ENCODE measurements around the gene CHI3L1. TPM values are rescaled to one million over a fixed set of nuclear protein-coding genes. Genes with fewer than 3 reads are reported as not detected.

Gene CHI3L1
- total RNA-seq, 1 donor from 2014 or later = not detected

DNA sequence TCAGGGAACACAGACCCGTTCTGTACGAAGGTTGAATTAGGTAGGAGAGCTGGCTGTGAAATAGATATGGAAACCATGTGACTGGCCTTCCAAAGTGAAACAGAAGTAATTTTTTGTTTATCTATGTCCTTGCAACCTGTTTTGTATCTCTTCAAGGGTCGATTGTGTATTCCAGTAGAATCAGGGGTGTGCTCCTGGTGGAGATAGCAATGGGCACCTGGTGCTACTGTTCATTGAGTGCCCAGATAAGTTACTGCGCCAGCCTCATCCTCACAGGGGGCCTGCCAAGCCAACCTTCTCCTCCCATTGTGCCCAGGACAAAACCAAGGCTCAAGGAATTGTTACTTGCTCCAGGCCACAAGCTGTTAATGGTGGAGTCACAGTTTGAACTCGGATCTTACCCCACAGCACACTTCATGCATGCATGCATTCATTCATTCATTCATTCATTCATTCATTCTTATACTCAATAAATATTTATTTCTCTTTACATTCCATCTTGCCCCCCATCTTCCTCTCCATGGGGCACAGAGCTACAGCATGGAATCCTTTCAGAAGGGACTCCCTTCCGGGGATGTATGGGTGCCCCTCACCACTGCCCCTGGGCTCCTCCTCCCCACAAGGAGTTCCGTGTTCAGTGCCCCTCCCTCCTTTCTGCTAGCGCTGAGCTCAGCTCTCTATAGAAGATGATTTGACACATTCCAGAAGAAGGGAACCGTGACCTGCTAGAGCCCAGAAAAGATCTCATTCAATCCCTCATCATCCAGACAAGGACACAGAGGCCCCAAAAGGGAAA is 34.9 kb downstream of the CHI3L1 start:
- DNase-seq (ENCODE audit: low read depth in 2 of 2) = no peak

DNA sequence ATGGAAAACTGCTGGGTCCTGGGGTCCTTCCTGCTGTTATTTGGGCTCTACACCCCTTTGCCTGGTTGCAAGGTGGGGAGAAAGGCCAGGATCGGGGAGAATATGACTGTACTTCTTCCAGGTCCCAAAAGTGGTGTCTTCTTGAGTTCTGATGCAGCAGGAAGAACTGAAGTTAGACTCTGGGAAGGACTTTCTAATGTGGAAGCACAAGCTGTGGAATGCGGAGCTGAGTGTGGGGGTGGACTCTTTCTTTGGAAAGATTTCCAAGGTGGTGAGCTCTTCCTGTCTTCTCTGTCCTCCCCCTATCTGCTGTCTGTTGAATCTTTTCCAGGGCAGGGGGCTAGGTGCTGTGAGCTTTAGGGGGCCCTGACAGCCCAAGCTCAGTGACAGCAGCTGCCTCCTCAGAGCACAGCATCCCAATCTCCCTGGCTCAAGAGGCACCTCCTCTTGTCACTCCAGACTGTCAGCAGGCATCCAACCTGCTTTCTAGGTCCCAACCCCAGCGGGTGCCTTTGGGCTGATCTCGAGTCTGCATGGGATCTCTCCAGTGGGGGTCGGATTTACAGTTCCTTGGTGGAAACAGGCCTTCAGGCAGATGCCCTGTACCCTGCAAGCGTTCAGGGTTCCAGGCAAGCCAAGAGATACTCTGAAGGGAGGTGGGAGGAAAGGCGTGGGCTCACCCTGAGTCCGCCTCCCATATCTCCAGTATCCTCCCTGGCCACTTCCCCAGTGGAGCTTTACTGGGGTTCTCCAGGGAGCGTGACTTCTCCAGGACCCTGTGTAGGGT is 35.8 kb downstream of the CHI3L1 start:
- DNase-seq (ENCODE audit: low read depth in 2 of 2) = no peak

DNA sequence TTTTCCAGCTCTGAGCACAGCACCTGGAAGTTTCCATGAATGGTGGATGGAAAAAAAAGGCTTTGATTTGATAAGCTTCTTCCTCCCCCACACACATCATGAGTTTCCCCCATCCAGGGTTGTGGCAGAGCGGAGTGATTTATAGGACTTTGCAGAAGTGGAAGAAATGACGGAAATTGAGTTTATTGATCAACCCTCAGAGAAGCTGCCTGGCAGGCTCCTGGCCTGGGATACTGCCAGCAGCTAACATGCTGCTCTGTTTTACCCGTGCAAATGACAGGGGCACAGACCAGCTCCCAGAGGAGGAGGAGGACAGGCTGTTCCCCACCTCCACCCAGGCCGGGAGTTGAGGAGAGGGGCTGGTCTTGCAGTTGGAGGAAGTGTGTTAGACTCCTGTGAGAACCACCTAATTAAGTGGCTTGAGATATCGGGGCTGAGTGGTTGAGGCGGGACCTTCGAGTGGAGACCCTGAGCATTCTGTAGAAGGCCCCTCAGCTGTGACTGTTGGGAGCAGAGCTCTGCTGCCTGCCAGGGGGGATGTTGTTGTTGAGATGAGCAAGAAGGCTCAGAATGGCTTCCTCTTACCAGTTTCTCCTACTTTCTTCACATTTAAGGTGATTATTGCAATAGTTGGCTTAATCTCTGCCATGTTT is 37.2 kb downstream of the CHI3L1 start:
- peak in 1 of 2 donors; percentile 69 for DNase-seq (ENCODE audit: low read depth in 2 of 2)

DNA sequence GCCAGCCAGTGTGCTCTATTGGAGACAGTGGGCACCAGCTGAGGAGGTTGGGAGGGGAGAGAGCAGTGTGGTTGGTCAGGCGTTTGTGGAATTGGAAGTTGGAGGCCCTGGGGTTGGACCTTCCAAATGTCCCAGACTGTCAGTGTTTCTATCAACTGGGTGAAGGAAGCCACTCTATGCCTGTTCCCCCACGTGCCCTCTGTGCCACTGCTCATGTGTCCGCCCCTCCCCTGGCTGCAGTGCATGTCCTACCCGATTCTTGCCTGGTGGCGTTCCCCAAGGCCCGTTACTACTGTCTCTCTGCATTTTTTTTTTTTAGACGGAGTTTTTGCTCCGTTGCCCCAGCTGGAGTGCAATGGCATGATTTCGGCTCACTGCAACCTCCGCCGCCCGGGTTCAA is 37.9 kb downstream of the CHI3L1 start:
- DNase-seq (ENCODE audit: low read depth in 2 of 2) = no peak

DNA sequence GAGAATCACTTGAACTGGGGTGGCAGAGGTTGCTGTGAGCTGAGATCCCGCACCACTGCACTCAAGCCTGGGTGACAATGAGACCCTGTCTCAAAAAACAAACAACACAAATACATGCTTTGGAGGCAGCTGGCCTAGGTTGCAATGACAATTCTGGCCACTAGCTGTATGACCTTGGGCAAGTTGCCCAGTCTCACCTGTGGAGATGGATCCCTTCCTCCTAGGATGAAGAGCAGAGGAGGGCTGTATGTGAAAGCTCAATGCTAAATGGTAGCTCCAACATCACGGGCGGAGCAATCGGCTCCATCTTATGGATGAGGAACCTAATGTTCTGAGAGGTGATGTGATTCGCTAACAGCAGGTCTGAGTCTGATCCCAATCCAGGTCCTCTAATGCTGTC is 38.4 kb downstream of the CHI3L1 start:
- DNase-seq (ENCODE audit: low read depth in 2 of 2) = no peak

DNA sequence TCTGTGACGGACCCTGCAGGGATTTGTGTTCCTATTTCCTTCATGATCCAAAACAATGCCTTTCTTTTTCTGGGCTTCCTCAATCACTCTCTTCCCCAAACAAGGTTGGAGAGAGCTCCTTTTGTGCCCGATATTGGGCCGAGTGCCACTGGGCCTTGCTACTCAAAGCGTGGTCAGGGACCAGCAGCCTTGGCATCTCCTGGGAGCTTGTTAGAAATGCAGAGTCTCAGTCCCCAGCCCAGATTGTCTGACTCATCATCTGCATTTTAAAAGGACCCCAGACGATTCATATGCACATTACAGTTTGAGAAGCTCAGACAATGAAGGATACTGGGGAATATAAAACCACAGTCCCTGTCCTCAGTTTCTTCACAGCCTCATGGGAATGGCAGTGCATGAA is 39.1 kb downstream of the CHI3L1 start:
- no peak for DNase-seq (ENCODE audit: low read depth in 2 of 2)

DNA sequence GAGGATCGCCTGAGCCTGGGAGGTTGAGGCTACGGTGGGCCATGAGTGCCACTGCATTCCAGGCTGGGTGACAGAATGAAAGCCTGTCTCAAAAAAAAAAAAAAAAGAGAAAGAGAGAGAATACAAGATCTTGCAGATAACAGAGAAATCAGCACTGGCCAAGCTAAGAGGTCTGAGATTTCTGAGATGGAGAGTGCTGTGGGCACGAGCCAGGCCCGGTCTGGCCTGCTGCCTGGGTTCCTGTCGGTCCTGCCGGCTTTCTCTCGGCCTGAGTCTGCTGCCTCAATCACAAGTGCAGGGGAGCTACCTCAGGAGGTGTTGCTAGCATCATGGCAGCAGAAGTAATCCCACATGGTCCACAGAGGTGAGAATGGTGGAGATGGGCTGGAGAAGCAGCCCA is 40.0 kb downstream of the CHI3L1 start:
- DNase-seq (ENCODE audit: low read depth in 2 of 2) = no peak

DNA sequence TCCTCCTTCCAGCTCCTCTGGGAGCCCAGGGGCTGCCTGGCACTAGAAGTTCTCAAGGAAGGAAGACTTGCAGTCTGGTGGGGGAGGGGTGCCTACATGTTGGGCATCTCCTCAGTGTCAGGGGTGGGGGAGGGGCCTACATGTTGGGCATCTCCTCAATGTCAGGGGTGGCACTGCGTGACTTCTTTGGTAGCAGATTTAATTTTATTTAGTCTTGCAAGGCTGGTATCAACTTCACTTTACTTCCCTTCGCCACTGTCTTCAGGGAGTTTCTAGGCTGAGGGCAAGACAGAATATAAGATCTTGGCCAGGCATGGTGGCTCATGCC is 40.5 kb downstream of the CHI3L1 start:
- no peak for DNase-seq (ENCODE audit: low read depth in 2 of 2)

DNA sequence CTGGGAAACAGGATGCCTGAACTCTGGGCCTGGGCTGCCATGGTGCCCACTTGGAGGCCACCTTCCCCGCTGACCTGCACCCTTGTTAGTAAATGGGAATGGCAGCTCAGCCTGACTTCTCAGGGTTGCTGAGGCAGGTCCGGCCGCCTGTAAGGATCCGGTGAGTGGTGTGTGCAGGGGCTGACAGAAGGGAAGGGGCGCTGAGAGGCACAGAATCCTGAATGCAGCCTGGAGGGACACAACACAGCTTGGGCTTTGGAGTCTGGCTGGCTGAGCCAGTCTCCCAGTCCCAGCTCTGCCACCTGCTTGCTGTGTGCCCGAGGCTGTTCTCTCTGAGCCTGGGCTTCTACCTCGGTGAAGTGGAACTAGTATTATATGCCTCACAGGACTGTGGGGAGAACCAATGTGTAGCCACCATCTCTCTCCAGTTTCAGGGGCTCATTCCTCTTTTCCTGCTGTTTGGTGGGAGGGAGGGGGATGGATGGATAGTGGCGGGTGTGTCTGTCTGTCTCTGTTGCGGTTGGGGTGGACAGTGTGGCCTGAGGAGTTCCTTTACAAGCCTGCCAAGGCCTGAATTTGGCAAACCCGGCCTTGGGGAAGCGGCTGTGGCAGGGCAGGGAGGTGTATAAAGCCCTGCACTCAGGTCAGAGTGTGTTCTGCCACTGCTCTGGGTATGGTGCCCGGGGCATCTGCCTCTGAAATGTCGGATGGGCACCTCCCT is 41.0 kb downstream of the CHI3L1 start:
- no peak for DNase-seq (ENCODE audit: low read depth in 2 of 2)

DNA sequence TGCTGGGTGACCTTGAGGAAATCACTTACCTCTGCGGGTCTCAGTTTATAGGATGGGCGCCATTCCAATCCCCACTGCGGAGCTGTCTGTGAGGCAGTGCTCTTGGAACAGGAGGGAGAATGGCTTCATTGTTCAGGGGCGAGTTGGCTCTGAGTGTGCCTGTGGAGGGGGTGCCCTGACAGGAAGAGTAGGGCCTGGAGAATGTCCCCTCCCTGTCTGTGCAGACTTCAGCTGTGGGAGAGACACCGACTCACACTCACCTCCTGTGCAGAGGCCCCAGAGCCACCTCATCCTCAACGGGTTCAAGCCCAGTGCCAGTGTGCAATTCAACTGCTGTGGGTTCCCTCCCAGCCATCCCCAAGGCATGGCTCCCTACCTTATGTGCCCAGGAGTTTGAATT is 41.8 kb downstream of the CHI3L1 start:
- no peak for DNase-seq (ENCODE audit: low read depth in 2 of 2)

DNA sequence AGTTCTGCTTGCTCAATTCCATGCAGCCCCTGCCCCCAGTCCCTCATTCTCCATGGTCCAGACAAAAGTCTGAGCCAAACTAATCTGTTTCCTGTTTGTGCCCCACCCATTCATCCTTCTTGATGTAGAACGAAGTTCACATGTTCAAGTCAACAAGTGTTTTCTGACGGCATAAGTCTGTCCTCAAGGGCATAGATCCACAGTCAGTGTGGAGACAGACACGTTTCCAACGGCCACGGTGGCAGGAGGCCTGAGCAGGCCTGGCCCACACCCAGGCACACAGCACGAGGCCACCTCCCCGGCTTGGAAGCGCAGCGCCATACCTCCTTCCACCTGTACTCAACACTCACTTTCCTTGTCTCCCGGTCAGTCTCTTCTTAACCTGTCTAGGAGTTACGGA is 42.9 kb downstream of the CHI3L1 start:
- no peak for DNase-seq (ENCODE audit: low read depth in 2 of 2)

DNA sequence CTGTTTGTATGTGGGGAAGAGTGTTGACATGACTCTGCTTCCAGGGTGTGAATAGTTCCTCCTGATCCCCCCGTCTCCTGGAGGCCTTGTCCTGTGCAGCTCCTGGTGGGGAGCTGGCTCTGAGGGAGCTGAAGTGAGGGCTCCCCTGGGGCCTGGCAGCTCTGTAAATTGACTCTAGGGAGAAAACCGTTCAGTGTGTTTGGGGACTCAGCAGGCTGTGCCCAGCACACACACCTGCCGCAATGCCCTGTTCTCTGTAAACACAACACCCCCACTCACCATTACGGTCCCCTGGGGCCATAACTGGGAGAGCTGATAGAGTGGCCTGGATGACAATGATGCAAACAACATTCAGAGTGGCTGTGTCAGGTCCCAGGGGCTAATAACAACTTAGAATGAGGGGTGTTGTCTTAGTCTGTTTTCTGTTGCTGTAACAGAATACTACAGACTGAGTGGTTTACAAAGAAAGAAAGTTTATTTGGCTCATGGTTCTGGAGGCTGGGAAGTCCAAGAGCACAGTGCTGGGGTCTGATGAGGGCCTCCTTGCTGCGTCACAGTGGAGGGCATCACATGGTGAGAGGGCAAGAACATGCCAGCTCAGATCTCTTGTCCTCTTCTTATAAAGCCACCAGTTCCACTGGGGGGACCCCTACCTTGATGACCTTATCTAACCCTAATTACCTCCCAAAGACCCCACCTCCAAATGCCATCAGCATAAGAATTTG is 43.7 kb downstream of the CHI3L1 start:
- DNase-seq (ENCODE audit: low read depth in 2 of 2) = no peak

DNA sequence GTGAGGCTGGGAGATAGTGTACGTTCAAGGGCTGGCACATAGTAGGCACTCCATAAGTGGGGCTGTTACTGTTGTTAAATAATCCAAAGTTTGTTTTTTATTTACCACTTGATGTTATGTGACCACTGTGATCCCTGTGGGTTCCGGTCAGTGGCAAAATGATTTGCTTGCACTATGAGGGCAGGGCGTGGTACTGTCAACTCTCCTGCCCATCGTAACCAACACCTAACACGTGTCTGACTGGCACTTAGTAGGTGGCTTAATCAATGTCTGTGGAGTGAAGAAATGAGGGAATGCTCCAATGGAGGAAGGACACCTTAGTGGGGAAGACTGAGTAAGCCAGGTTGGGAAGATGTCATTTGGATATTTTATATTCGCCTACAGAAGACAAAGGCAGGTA is 44.4 kb downstream of the CHI3L1 start:
- DNase-seq (ENCODE audit: low read depth in 2 of 2) = no peak

DNA sequence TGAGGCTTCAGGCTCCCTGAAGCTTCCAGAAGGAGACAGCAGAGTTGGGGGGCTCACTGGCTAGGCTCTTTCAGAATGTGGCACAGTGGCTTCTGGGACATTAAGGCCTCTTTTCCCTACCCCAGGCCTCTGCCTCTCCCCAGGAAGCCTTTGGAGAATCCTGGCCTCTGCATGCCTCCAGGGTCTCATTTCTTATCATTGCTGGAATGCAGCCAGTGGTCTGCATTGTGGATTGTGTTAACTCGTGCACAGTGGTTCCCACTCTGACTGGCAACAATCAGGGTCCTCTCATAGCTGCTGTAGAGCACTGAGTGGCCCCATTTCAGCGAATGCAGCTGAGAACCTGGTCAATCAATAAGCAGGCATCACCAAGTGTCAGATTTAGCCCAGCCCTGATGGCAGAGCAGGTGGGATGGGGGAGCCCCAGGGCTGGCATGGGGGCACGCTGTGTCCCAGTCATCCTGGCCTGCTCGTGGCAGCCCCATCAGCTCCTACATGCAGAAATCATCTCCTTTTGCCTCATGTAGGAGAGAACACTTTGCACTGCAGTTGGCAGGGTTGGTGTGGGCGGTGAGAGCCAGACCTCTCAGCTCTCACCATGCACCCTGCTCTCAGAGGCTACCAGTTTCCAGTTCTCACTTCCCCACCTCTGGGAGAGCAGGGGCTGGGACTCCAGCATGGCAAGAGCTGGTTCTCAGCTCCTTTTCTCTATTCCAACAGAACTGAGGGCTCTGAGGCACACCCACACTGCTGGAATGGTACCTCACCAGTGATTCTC is 45.6 kb downstream of the CHI3L1 start:
- no peak for DNase-seq (ENCODE audit: low read depth in 2 of 2)

DNA sequence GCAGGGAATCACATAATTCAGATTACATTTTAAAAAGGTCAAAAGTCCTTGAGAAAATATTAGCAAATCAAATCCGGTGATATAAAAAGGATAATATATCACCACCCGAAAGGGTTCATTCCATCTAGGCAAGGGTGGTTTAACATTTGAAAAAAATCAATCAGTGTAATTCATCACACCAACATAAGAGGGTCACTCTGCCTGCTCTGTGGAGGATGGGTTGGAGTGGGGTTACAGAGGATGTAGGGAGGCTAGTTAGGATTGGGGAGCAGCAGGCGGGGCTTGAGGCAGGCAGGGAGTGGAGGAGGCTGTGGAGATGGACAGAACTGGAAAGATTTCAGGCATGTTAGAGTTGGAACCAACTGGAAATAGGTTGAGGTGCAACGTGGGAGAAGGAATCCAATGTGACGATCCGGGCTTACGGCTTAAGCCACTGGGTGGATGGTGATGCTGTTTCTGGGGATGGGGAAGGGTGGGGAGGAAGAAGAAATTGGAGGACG is 46.5 kb downstream of the CHI3L1 start:
- DNase-seq (ENCODE audit: low read depth in 2 of 2) = no peak

DNA sequence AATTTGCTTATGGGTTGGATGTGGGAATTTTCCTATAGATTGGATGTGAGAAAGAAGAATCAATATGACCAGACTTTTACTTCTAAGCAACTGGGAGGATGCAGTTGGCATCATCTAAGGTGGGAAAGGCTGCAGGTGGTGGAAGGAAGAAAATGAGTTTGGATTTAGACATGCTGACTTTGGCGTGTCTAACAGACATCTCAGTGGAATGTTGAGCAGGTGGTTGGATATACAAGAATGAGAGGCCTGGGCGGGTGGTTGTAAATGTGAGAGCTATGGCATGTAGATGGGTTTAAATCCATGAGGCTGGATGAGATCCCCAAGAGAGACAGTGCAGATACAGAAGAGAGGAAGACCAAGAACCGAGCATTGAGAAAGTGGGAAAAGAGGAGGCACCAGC is 48.4 kb downstream of the CHI3L1 start:
- no peak for DNase-seq (ENCODE audit: low read depth in 2 of 2)

DNA sequence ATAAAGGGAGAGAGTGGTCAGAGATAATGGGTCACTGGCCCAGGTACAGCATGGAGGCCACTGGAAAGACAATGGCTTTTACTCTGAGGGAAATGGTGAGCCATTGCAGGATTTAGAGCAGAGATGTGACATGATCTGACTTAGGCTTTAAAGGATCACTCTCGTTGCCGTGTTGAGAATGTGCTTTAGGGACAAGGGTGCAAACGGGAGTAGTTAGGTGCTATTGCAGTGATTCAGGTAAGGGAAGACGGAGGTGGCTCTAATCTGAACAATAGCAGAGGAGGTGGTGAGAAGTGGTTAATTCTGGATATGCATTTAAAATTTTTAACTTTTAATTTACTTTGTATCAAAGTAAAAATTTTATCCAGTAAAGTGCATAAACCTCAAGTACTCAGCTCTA is 49.2 kb downstream of the CHI3L1 start:
- DNase-seq (ENCODE audit: low read depth in 2 of 2) = no peak

DNA sequence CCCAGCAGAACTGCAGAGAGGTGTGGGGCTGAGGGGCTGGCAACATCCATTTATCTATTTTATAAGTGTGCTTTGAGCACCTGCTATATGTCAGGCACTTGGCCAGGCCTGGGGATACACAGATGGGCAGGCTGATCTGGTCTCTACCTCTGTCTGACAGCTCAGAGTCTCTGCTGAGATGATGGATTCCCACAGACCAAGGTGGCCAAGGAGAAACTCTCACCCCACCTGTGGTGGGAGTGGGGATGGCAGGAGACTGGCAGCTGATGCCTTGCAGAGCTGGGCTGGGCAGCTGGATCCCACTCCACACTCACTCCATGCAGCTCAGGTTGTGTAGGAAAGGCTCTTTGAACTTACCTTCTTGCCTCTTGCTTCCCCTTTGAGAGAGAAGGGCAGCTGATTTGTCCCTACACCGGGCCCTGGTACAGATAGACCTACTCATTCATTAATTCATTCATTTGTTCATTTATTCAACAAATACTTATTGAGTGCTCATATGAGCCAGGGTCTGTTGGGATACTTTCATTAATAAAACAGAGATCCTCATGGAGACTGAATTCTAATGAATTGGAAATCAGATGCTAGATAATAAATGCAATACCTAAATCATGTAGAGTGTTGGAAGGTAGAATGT is 50.0 kb downstream of the CHI3L1 start:
- DNase-seq (ENCODE audit: low read depth in 2 of 2) = no peak

DNA sequence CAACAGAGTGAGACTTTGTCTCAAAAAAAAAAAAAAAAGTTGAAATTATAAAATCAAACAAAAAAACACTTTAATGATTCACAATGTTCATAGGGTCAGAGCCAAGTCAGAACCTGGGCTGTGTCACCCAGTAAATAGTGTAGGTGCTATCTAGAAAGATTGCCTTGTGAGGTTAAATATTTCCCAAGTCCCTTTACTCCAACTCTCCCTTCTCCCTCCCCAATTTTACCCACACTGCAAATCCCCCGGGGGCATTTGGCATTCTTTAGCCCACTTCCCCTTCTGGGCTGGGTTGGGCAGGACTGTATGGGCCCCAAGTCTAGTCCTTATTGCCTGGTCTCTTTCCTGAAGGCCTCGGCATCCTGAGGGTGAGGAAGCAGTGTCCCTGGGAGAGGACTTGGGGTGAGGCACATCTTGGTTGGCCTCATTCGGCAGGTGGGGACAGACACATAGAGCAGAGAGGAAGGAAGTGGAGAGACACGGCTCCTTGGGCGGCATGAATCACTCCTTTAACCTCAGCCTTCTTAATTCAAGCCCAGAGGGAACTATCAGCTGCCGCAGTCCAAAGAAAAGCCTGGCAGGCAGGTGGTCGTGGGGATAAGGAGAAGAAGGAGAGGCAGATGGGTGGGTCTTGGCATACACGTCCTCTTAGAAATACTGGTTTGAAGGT is 50.7 kb downstream of the CHI3L1 start:
- no peak for DNase-seq (ENCODE audit: low read depth in 2 of 2)
